HepG2 (cell line): ENCODE measurements around the gene HSPA1L. TPM values are rescaled to one million over a fixed set of nuclear protein-coding genes. Genes with fewer than 3 reads are reported as not detected.

Source experiments
- CEBPG ChIP-seq: IDR thresholded peaks from 2 replicates; pipeline ENCODE4 v1.6.1; 2016
- GTF3A ChIP-seq: sonication (generic); formaldehyde crosslinking; conservative IDR thresholded peaks from 2 replicates; pipeline ENCODE4 v1.4.0; 2020; ENCODE audit warnings: mild to moderate bottlenecking, missing genetic modification reagents
- HOMEZ ChIP-seq: IDR thresholded peaks from 2 replicates; pipeline ENCODE4 v1.6.1; 2016; ENCODE audit warnings: low read depth
- NCOA5 ChIP-seq: sonication (generic); formaldehyde crosslinking; IDR thresholded peaks from 2 replicates; pipeline ENCODE4 v1.4.0; 2020; ENCODE audit warnings: missing genetic modification reagents
- NFATC3 ChIP-seq: sonication (generic); formaldehyde crosslinking; IDR thresholded peaks from 2 replicates; pipeline ENCODE4 v1.5.1; 2020; ENCODE audit warnings: mild to moderate bottlenecking, missing genetic modification reagents
- NFIB ChIP-seq: sonication (generic); formaldehyde crosslinking; IDR thresholded peaks from 2 replicates; pipeline ENCODE4 v1.9.0; 2021; ENCODE audit warnings: missing genetic modification reagents, mild to moderate bottlenecking, borderline replicate concordance
- PCBP1 ChIP-seq: fragments of 200-400 bp; formaldehyde crosslinking; IDR thresholded peaks from 2 replicates; pipeline ENCODE4 v1.6.1; 2017; ENCODE audit warnings: mild to moderate bottlenecking, low read depth, low read length, borderline replicate concordance
- SATB2 ChIP-seq: sonication (generic); formaldehyde crosslinking; IDR thresholded peaks from 2 replicates; pipeline ENCODE4 v1.5.0; 2020; ENCODE audit warnings: missing genetic modification reagents
- SCMH1 ChIP-seq: sonication (generic); formaldehyde crosslinking; IDR thresholded peaks from 2 replicates; pipeline ENCODE4 v1.9.0; 2021; ENCODE audit warnings: missing genetic modification reagents, mild to moderate bottlenecking, borderline replicate concordance
- SIN3A ChIP-seq: IDR thresholded peaks from 2 replicates; pipeline ENCODE4 v1.6.1; 2011; ENCODE audit warnings: low read depth, mild to moderate bottlenecking, control low read depth, low read length, borderline replicate concordance
- SP5 ChIP-seq: IDR thresholded peaks from 2 replicates; pipeline ENCODE4 v1.6.1; 2016; ENCODE audit warnings: low read depth, borderline replicate concordance
- STAG1 ChIP-seq: sonication (generic); formaldehyde crosslinking; IDR thresholded peaks from 2 replicates; pipeline ENCODE4 v1.4.0; 2020; ENCODE audit warnings: missing genetic modification reagents
- XBP1 ChIP-seq: sonication (generic); formaldehyde crosslinking; IDR thresholded peaks from 2 replicates; pipeline ENCODE4 v1.5.0; 2020; ENCODE audit warnings: missing genetic modification reagents
- ZC3H13 ChIP-seq: sonication (generic); formaldehyde crosslinking; IDR thresholded peaks from 2 replicates; pipeline ENCODE4 v1.8.1; 2023; ENCODE audit warnings: mild to moderate bottlenecking, missing genetic modification reagents, moderate library complexity
- ZNF292 ChIP-seq: sonication (generic); formaldehyde crosslinking; IDR thresholded peaks from 2 replicates; pipeline ENCODE4 v1.8.1; 2022; ENCODE audit warnings: mild to moderate bottlenecking, low read depth, missing genetic modification reagents, borderline replicate concordance
- ZNF354B ChIP-seq: sonication (generic); formaldehyde crosslinking; IDR thresholded peaks from 2 replicates; pipeline ENCODE4 v1.8.0; 2022; ENCODE audit warnings: mild to moderate bottlenecking, missing genetic modification reagents
- ZNF460 ChIP-seq: sonication (generic); formaldehyde crosslinking; IDR thresholded peaks from 2 replicates; pipeline ENCODE4 v1.5.1; 2020; ENCODE audit warnings: missing genetic modification reagents, mild to moderate bottlenecking, borderline replicate concordance
- polyA plus RNA-seq, 8 experiments: library from polyadenylated mRNA; depleted of rRNA in 3 of 8; stranded (reverse) in 7 of 8; unstranded in 1 of 8; fragments of >200 nt; fragmentation: Illumina TruSeq in 4 of 8; extraction: Trizol in 4 of 8; gene quantifications; 2 replicates each; pipeline versions ENCODE4 v1.2.1 to v1.2.3, GENCODE V29; 2011 to 2016; ENCODE audit warnings: low read depth in 4 of 8, missing spikeins in 1 of 8, mixed read lengths in 1 of 8; ENCODE audit not compliant: insufficient read depth in 1 of 8
- total RNA-seq, 5 experiments: library from RNA; depleted of rRNA; stranded (reverse); fragments of >200 nt; fragmentation: Illumina TruSeq; extraction: Trizol; gene quantifications; 2 replicates each; pipeline ENCODE4 v1.2.3, GENCODE V29; 2016; ENCODE audit warnings: low read depth in 1 of 5
- TF ChIP-seq, protein P1 (sequence below): fragments of 450-650 bp; IDR thresholded peaks from 2 replicates; pipeline ENCODE4 v1.6.1; 2017
- TF ChIP-seq, protein P2 (sequence below): sonication (generic); formaldehyde crosslinking; IDR thresholded peaks from 2 replicates; pipeline ENCODE4 v1.5.0; 2020; ENCODE audit warnings: missing genetic modification reagents
- TF ChIP-seq, protein P3 (sequence below): sonication (generic); formaldehyde crosslinking; IDR thresholded peaks from 2 replicates; pipeline ENCODE4 v1.4.0; 2020; ENCODE audit warnings: mild to moderate bottlenecking, low read depth, missing genetic modification reagents
- TF ChIP-seq, protein P4 (sequence below): sonication (generic); formaldehyde crosslinking; IDR thresholded peaks from 2 replicates; pipeline ENCODE4 v1.5.0; 2020; ENCODE audit warnings: missing genetic modification reagents

HSPA1L gene
- total and polyA plus RNA-seq, 2 of the 13 experiments (the other 11 are each of a cell fraction or from before 2014, with no cell fraction given) = 0.55 to 1.0 TPM

DNA sequence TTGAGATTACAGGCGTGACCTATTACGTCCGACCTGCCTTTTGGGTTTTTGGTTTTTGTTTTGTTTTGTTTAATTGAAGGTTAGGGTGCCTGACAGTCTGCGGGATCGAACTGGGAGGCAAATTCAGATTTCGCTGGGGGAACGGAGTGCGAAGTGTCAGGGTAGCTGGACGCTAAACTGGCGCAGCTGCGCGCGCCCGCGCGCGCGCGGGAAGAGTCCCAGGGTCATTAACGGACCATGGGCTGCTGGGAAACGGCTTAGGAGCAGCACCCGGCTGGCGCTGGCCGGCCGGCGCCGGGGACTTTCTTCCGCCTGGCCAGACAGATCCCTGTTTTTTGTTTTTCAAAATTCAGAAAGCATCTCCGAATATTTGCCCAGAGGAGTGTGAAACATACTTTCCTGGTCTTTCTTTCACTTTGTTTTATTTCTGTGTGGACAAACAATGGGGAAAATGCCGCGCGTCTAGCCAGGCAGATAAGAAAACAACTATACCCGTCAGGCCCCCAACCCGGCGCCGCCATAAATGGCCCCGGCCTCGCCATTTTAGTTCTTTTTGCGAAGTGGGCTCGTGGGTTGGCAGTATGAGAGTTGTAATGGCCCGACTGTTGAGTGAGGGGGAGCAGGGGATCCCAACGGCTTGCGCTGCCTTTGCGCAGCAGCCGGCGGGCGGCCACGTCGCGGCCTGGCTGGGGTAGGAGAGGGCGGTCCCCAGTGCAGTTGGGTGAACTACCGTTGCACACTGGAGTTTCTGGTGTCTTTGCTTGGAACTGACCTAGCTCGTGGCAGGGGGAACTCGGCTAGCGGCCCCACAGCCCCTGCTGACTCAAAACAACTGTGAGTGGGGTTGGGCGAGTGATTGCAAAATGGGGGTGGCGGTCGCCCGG lies 19.5 kb upstream of the HSPA1L start (continued):
- TF ChIP-seq NFATC3 (CRISPR knock-in tag) = peak; percentile 92
- TF ChIP-seq HOMEZ (CRISPR knock-in tag) = no peak; the same call in 1 of the 2 replicates
- 0 out of 2 replicates have a peak, but pooled peaks have one; percentile 30 for TF ChIP-seq NCOA5 (CRISPR knock-in tag)
- no peak for TF ChIP-seq NFIB (CRISPR knock-in tag)
- TF ChIP-seq, protein P1, sequence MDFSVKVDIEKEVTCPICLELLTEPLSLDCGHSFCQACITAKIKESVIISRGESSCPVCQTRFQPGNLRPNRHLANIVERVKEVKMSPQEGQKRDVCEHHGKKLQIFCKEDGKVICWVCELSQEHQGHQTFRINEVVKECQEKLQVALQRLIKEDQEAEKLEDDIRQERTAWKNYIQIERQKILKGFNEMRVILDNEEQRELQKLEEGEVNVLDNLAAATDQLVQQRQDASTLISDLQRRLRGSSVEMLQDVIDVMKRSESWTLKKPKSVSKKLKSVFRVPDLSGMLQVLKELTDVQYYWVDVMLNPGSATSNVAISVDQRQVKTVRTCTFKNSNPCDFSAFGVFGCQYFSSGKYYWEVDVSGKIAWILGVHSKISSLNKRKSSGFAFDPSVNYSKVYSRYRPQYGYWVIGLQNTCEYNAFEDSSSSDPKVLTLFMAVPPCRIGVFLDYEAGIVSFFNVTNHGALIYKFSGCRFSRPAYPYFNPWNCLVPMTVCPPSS = no peak
- TF ChIP-seq SP5 (CRISPR knock-in tag) = no peak
- TF ChIP-seq ZNF354B (CRISPR knock-in tag) = peak; percentile 77; the same call in 1 of the 2 replicates
- TF ChIP-seq ZC3H13 (CRISPR knock-in tag) = peak; percentile 80
- no peak; the same call in 1 of the 2 replicates for TF ChIP-seq STAG1 (CRISPR knock-in tag)
- TF ChIP-seq, protein P2, sequence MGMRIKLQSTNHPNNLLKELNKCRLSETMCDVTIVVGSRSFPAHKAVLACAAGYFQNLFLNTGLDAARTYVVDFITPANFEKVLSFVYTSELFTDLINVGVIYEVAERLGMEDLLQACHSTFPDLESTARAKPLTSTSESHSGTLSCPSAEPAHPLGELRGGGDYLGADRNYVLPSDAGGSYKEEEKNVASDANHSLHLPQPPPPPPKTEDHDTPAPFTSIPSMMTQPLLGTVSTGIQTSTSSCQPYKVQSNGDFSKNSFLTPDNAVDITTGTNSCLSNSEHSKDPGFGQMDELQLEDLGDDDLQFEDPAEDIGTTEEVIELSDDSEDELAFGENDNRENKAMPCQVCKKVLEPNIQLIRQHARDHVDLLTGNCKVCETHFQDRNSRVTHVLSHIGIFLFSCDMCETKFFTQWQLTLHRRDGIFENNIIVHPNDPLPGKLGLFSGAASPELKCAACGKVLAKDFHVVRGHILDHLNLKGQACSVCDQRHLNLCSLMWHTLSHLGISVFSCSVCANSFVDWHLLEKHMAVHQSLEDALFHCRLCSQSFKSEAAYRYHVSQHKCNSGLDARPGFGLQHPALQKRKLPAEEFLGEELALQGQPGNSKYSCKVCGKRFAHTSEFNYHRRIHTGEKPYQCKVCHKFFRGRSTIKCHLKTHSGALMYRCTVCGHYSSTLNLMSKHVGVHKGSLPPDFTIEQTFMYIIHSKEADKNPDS (CRISPR knock-in tag) = no peak
- no peak; the same call in 1 of the 2 replicates for TF ChIP-seq CEBPG (CRISPR knock-in tag)
- TF ChIP-seq SATB2 (CRISPR knock-in tag) = peak; percentile 86
- peak; percentile 81; the same call in 1 of the 2 replicates for TF ChIP-seq XBP1 (CRISPR knock-in tag)
- TF ChIP-seq, protein P3, sequence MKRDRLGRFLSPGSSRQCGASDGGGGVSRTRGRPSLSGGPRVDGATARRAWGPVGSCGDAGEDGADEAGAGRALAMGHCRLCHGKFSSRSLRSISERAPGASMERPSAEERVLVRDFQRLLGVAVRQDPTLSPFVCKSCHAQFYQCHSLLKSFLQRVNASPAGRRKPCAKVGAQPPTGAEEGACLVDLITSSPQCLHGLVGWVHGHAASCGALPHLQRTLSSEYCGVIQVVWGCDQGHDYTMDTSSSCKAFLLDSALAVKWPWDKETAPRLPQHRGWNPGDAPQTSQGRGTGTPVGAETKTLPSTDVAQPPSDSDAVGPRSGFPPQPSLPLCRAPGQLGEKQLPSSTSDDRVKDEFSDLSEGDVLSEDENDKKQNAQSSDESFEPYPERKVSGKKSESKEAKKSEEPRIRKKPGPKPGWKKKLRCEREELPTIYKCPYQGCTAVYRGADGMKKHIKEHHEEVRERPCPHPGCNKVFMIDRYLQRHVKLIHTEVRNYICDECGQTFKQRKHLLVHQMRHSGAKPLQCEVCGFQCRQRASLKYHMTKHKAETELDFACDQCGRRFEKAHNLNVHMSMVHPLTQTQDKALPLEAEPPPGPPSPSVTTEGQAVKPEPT (CRISPR knock-in tag) = 0 out of 2 replicates have a peak, but pooled peaks have one; percentile 69
- TF ChIP-seq, protein P4, sequence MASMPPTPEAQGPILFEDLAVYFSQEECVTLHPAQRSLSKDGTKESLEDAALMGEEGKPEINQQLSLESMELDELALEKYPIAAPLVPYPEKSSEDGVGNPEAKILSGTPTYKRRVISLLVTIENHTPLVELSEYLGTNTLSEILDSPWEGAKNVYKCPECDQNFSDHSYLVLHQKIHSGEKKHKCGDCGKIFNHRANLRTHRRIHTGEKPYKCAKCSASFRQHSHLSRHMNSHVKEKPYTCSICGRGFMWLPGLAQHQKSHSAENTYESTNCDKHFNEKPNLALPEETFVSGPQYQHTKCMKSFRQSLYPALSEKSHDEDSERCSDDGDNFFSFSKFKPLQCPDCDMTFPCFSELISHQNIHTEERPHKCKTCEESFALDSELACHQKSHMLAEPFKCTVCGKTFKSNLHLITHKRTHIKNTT = peak; percentile 58; the same call in 1 of the 2 replicates
- TF ChIP-seq ZNF460 (CRISPR knock-in tag) = no peak
- no peak for TF ChIP-seq PCBP1
- TF ChIP-seq GTF3A (CRISPR knock-in tag) = 0 out of 2 replicates have a peak, but pooled peaks have one; percentile 71
- TF ChIP-seq ZNF292 (CRISPR knock-in tag) = no peak
- TF ChIP-seq SCMH1 (CRISPR knock-in tag) = no peak
- TF ChIP-seq SIN3A = peak; percentile 79; the same call in 1 of the 2 replicates
